ENCODE measurements around the gene PTPRU. TPM values are rescaled to one million over a fixed set of nuclear protein-coding genes. Genes with fewer than 3 reads are reported as not detected.

Gene PTPRU
- total and polyA plus RNA-seq, 2 experiments from 2014 or later, result 8.0 to 105 TPM

- no peaks in the 10 kb centered on the region for H4K20me1 ChIP-seq (replicated peaks; ENCODE audit: insufficient read depth)
- no peak for TF ChIP-seq JUNB (IDR thresholded peaks at IDR 0.05; ENCODE audit: unreplicated experiment)
- no peak for ATAC-seq
- Mint-ChIP-seq H3K4me1 (peaks cover 11% of the 10 kb centered on the region), H3K27ac (no peak overlapping the region), H3K36me3 (ENCODE audit: low read depth) (peaks cover 16% of the 10 kb centered on the region; the same call in 2 of the 3 replicates), H3K9me3 (no peaks in the 10 kb centered on the region; the same call in 2 of the 3 replicates), H3K27me3 (ENCODE audit: insufficient read depth, low read depth, poor library complexity) (peaks cover 4% of the 10 kb centered on the region), H3K4me3 (no peak overlapping the region)
- no peak overlapping the region for H3K4me2 ChIP-seq
- H3K4me1 ChIP-seq (ENCODE audit: insufficient read depth), result no peaks in the 10 kb centered on the region
- no peak for DNase-seq (ENCODE audit: low spot score)
- H3K27ac ChIP-seq (ENCODE audit: low read depth), result no peak overlapping the region
- H3K4me3 ChIP-seq, result no peak overlapping the region
- no peaks in the 10 kb centered on the region for H3K36me3 ChIP-seq (ENCODE audit: insufficient read depth)
- H3K27me3 ChIP-seq (ENCODE audit: insufficient read depth), result no peaks in the 10 kb centered on the region
- no peaks in the 10 kb centered on the region for H3F3A ChIP-seq (replicated peaks; ENCODE audit: low read depth)
- H3K9me2 ChIP-seq (ENCODE audit: insufficient read depth), result no peaks in the 10 kb centered on the region
- H2AFZ ChIP-seq, result no peak overlapping the region
- no peaks in the 10 kb centered on the region for H3K79me2 ChIP-seq (replicated peaks; ENCODE audit: insufficient read depth)
Measured at GRCh38 chr1:29310616-29311180, 74.4 kb downstream of the PTPRU start.

GRCh38 chr1:29311352-29312030, 75.2 kb downstream of the PTPRU start:
- no peaks in the 10 kb centered on the region; the same call in 2 of the 3 replicates for H3K9me3 Mint-ChIP-seq
- no peak for ATAC-seq

More at GRCh38 chr1:29311352-29312030, 75.2 kb downstream of the PTPRU start:
- Histone ChIP-seq H3K79me2 (replicated peaks; ENCODE audit: insufficient read depth) (no peaks in the 10 kb centered on the region), H3K4me3 (no peak overlapping the region), H2AFZ (no peak overlapping the region), H3K9me2 (ENCODE audit: insufficient read depth) (no peaks in the 10 kb centered on the region), H3K4me2 (no peak overlapping the region), H4K20me1 (replicated peaks; ENCODE audit: insufficient read depth) (no peaks in the 10 kb centered on the region), H3K4me1 (ENCODE audit: insufficient read depth) (no peaks in the 10 kb centered on the region), H3F3A (replicated peaks; ENCODE audit: low read depth) (no peaks in the 10 kb centered on the region), H3K36me3 (ENCODE audit: insufficient read depth) (no peaks in the 10 kb centered on the region), H3K27ac (ENCODE audit: low read depth) (no peak overlapping the region), H3K27me3 (ENCODE audit: insufficient read depth) (no peaks in the 10 kb centered on the region)
- DNase-seq (ENCODE audit: low spot score), result no peak
- Mint-ChIP-seq H3K27me3 (ENCODE audit: insufficient read depth, low read depth, poor library complexity) (peaks cover 5% of the 10 kb centered on the region), H3K4me1 (peaks cover 11% of the 10 kb centered on the region), H3K4me3 (no peak overlapping the region), H3K27ac (no peak overlapping the region), H3K36me3 (ENCODE audit: low read depth) (peaks cover 16% of the 10 kb centered on the region; the same call in 2 of the 3 replicates)
- TF ChIP-seq EZH2phosphoT487 (IDR thresholded peaks at IDR 0.05; ENCODE audit: unreplicated experiment) (no peak), REST (IDR thresholded peaks at IDR 0.05; ENCODE audit: unreplicated experiment) (no peak), ETS1 (IDR thresholded peaks at IDR 0.05) (no peak), POLR2AphosphoS5 (IDR thresholded peaks at IDR 0.05; ENCODE audit: low read depth) (no peak), EZH2 (IDR thresholded peaks at IDR 0.05; ENCODE audit: low read depth, unreplicated experiment) (no peak), CREB1 (CRISPR knock-in tag; IDR thresholded peaks at IDR 0.05; ENCODE audit: low read depth) (no peak), ZNF331 (CRISPR knock-in tag; IDR thresholded peaks at IDR 0.05; ENCODE audit: low read depth) (no peak), JUNB (IDR thresholded peaks at IDR 0.05; ENCODE audit: unreplicated experiment) (no peak), CTCF (conservative IDR thresholded peaks at IDR 0.05; ENCODE audit: low read depth in 2 of 2) (no peak), STAT1 (IDR thresholded peaks at IDR 0.05; ENCODE audit: unreplicated experiment) (no peak)

Data from GM23338 (cell line).